T-helper 1 cell treated with Interleukin-12 subunit alpha and Interleukin-12 subunit beta and Interleukin-4 antibody, amounts not matched to agents 30 μg/mL and 1 μg/mL, for 36 hours (primary cell): ENCODE results near the gene ITGA7.

ENCODE experiments used
- H3K27ac Mint-ChIP-seq: one replicate; pipeline ENCODE4 v1.8.0; 2021; ENCODE audit warnings: mild to moderate bottlenecking, mixed read lengths
- H3K27me3 Mint-ChIP-seq: one replicate; pipeline ENCODE4 v1.8.0; 2021; ENCODE audit warnings: low read depth, mixed read lengths
- H3K36me3 Mint-ChIP-seq: one replicate; pipeline ENCODE4 v1.8.0; 2021; ENCODE audit warnings: low read depth, mixed read lengths
- H3K4me1 Mint-ChIP-seq: one replicate; pipeline ENCODE4 v1.8.0; 2021; ENCODE audit warnings: low read depth, mixed read lengths
- H3K4me3 Mint-ChIP-seq: one replicate; pipeline ENCODE4 v1.8.0; 2021; ENCODE audit warnings: mild to moderate bottlenecking, moderate library complexity, mixed read lengths
- H3K9me3 Mint-ChIP-seq: one replicate; pipeline ENCODE4 v1.8.0; 2021; ENCODE audit warnings: mixed read lengths

The ITGA7 gene

GRCh38 chr12:55716582-55716957 lies 8.9 kb upstream of the ITGA7 start:
- H3K36me3 Mint-ChIP-seq, result peaks cover 1% of the 10 kb centered on the region
- peaks cover 12% of the 10 kb centered on the region for H3K27me3 Mint-ChIP-seq
- H3K4me1 Mint-ChIP-seq, result peaks cover 26% of the 10 kb centered on the region
- H3K27ac Mint-ChIP-seq, result peak overlapping the region; percentile 95
- no peaks in the 10 kb centered on the region for H3K9me3 Mint-ChIP-seq
- H3K4me3 Mint-ChIP-seq, result peak overlapping the region; percentile 88

- Mint-ChIP-seq H3K4me3 (peak within 1 kb of the TSS; percentile 88), H3K36me3 (peaks cover 1% of the 10 kb centered on the region), H3K4me1 (peaks cover 26% of the 10 kb centered on the region), H3K27ac (peak within 1 kb of the TSS; percentile 95), H3K9me3 (no peaks in the 10 kb centered on the region), H3K27me3 (peaks cover 12% of the 10 kb centered on the region)
These were observed 8.3 kb upstream of the ITGA7 start, which contains the start of gene BLOC1S1 for GRCh38 chr12:55715833-55716581. Gene BLOC1S1 (plus strand): TSS chr12:55716046. CDS start chr12:55716052, 6 bp downstream.

- peak overlapping the region; percentile 95 for H3K27ac Mint-ChIP-seq
- peaks cover 18% of the 10 kb centered on the region for H3K27me3 Mint-ChIP-seq
- peaks cover 26% of the 10 kb centered on the region for H3K4me1 Mint-ChIP-seq
- peaks cover 1% of the 10 kb centered on the region for H3K36me3 Mint-ChIP-seq
- peak overlapping the region; percentile 88 for H3K4me3 Mint-ChIP-seq
- H3K9me3 Mint-ChIP-seq, result no peaks in the 10 kb centered on the region
These were observed 7.6 kb upstream of the ITGA7 start for GRCh38 chr12:55715169-55715764.

GRCh38 chr12:55713721-55714120 lies 6.0 kb upstream of the ITGA7 start:
- H3K4me3 Mint-ChIP-seq, result no peak overlapping the region
- no peaks in the 10 kb centered on the region for H3K9me3 Mint-ChIP-seq
- no peak overlapping the region for H3K27ac Mint-ChIP-seq
- peaks cover 27% of the 10 kb centered on the region for H3K4me1 Mint-ChIP-seq
- H3K27me3 Mint-ChIP-seq, result peaks cover 33% of the 10 kb centered on the region
- peaks cover 1% of the 10 kb centered on the region for H3K36me3 Mint-ChIP-seq

- Mint-ChIP-seq H3K9me3 (no peaks in the 10 kb centered on the region), H3K4me3 (no peak overlapping the region), H3K27ac (no peak overlapping the region), H3K27me3 (peaks cover 42% of the 10 kb centered on the region), H3K36me3 (peaks cover 1% of the 10 kb centered on the region), H3K4me1 (peaks cover 26% of the 10 kb centered on the region)
These were observed 5.2 kb upstream of the ITGA7 start for GRCh38 chr12:55712700-55713415.

GRCh38 chr12:55711786-55712553 lies 4.3 kb upstream of the ITGA7 start:
- Mint-ChIP-seq H3K36me3 (peaks cover 1% of the 10 kb centered on the region), H3K9me3 (no peaks in the 10 kb centered on the region), H3K27ac (no peak overlapping the region), H3K27me3 (peaks cover 47% of the 10 kb centered on the region), H3K4me1 (peaks cover 19% of the 10 kb centered on the region), H3K4me3 (no peak overlapping the region)

- H3K4me1 Mint-ChIP-seq, result peaks cover 13% of the 10 kb centered on the region
- no peak overlapping the region for H3K27ac Mint-ChIP-seq
- no peaks in the 10 kb centered on the region for H3K9me3 Mint-ChIP-seq
- peaks cover 69% of the 10 kb centered on the region for H3K27me3 Mint-ChIP-seq
- H3K36me3 Mint-ChIP-seq, result no peaks in the 10 kb centered on the region
- H3K4me3 Mint-ChIP-seq, result peak overlapping the region; percentile 83
These were observed 1.1 kb upstream of the ITGA7 start for GRCh38 chr12:55708695-55709233.

- H3K27me3 Mint-ChIP-seq, result peaks cover 66% of the 10 kb centered on the region
- no peaks in the 10 kb centered on the region for H3K9me3 Mint-ChIP-seq
- no peak overlapping the region for H3K27ac Mint-ChIP-seq
These were observed 459 bp downstream of the ITGA7 start for GRCh38 chr12:55707219-55707671.

GRCh38 chr12:55706568-55707218 lies 1.0 kb downstream of the ITGA7 start:
- H3K9me3 Mint-ChIP-seq, result no peaks in the 10 kb centered on the region
- peaks cover 13% of the 10 kb centered on the region for H3K4me1 Mint-ChIP-seq
- peaks cover 60% of the 10 kb centered on the region for H3K27me3 Mint-ChIP-seq
- H3K4me3 Mint-ChIP-seq, result peak overlapping the region; percentile 83
- H3K27ac Mint-ChIP-seq, result no peak overlapping the region
- H3K36me3 Mint-ChIP-seq, result no peaks in the 10 kb centered on the region

More at GRCh38 chr12:55707219-55707671, 459 bp downstream of the ITGA7 start:
- H3K4me1 Mint-ChIP-seq, result peaks cover 13% of the 10 kb centered on the region
- H3K36me3 Mint-ChIP-seq, result no peaks in the 10 kb centered on the region
- peak overlapping the region; percentile 83 for H3K4me3 Mint-ChIP-seq

- Mint-ChIP-seq H3K9me3 (no peaks in the 10 kb centered on the region), H3K36me3 (no peaks in the 10 kb centered on the region), H3K4me1 (peaks cover 13% of the 10 kb centered on the region), H3K27ac (no peak overlapping the region), H3K27me3 (peaks cover 59% of the 10 kb centered on the region), H3K4me3 (no peak overlapping the region)
These were observed 1.8 kb downstream of the ITGA7 start for GRCh38 chr12:55705782-55706402.

GRCh38 chr12:55704824-55705718 lies 2.6 kb downstream of the ITGA7 start:
- Mint-ChIP-seq H3K27me3 (peaks cover 51% of the 10 kb centered on the region), H3K4me3 (no peak overlapping the region), H3K4me1 (peaks cover 13% of the 10 kb centered on the region), H3K36me3 (no peaks in the 10 kb centered on the region), H3K9me3 (no peaks in the 10 kb centered on the region), H3K27ac (no peak overlapping the region)

GRCh38 chr12:55703901-55704761 lies 3.6 kb downstream of the ITGA7 start:
- Mint-ChIP-seq H3K4me3 (no peak overlapping the region), H3K4me1 (peaks cover 13% of the 10 kb centered on the region), H3K9me3 (no peaks in the 10 kb centered on the region), H3K27me3 (peaks cover 41% of the 10 kb centered on the region), H3K27ac (no peak overlapping the region), H3K36me3 (no peaks in the 10 kb centered on the region)
